ENCODE measurements around the gene MCRIP2. TPM values are rescaled to one million over a fixed set of nuclear protein-coding genes. Genes with fewer than 3 reads are reported as not detected.

The MCRIP2 gene
- total and polyA plus RNA-seq, 4 donors, result 16.3 to 97.3 (median 61.4) TPM

GRCh38 chr16:637081-638018, 4.3 kb upstream of the MCRIP2 start:
- WGBS, result 16% methylated on average over 53 of the region's 53 CpGs
- Histone ChIP-seq H3K27ac (ENCODE audit: low read depth in 1 of 2, low read length in 2 of 2) (peak overlapping the region; percentile 84 to 99), H3K27me3 (ENCODE audit: control insufficient read depth in 4 of 4, insufficient read depth in 4 of 4, low read length in 3 of 4) (no peaks in the 10 kb centered on the region), H3K4me1 (ENCODE audit: control insufficient read depth in 4 of 4, insufficient read depth in 4 of 4, low read length in 3 of 4) (peaks cover 8 to 40% (median 20%) of the 10 kb centered on the region in 4 donors), H3K4me3 (ENCODE audit: low read depth in 1 of 3, low read length in 3 of 3) (peak overlapping the region; percentile 60 to 88 (median 80)), H3K9ac (ENCODE audit: low read depth in 1 of 2, low read length in 2 of 2) (no peak overlapping the region), H3K36me3 (ENCODE audit: control insufficient read depth in 4 of 4, insufficient read depth in 3 of 4, low read depth in 1 of 4, low read length in 3 of 4) (peaks cover 0 to 8% (median 0%) of the 10 kb centered on the region in 4 donors), H3K9me3 (ENCODE audit: control insufficient read depth in 4 of 4, low read length in 3 of 4) (no peaks in the 10 kb centered on the region)
- DNase-seq (ENCODE audit: low spot score), result peak; percentile 95
- no peak for TF ChIP-seq ATF3 (IDR thresholded peaks at IDR 0.05)
- TF ChIP-seq REST (IDR thresholded peaks at IDR 0.05), result peak; percentile 9
- no peak for TF ChIP-seq ZBTB33 (IDR thresholded peaks at IDR 0.05)
- no peak for TF ChIP-seq EGR1 (IDR thresholded peaks at IDR 0.05; ENCODE audit: low read depth in 2 of 2)
- peak; percentile 15 for TF ChIP-seq SP1 (IDR thresholded peaks at IDR 0.05)
- TF ChIP-seq HNF4G (IDR thresholded peaks at IDR 0.05), result no peak
- TF ChIP-seq NR2F2 (IDR thresholded peaks at IDR 0.05), result no peak
- TF ChIP-seq FOXA1 (IDR thresholded peaks at IDR 0.05), result no peak
- TF ChIP-seq GABPA (IDR thresholded peaks at IDR 0.05 in 1 of 2, conservative IDR thresholded peaks at IDR 0.05 in 1 of 2), result no peak

- H3K27me3 ChIP-seq (ENCODE audit: control insufficient read depth in 4 of 4, insufficient read depth in 4 of 4, low read length in 3 of 4), result no peaks in the 10 kb centered on the region
- 94% methylated on average over 15 of the region's 15 CpGs for WGBS
- TF ChIP-seq RAD21 (IDR thresholded peaks at IDR 0.05) (no peak), RXRA (IDR thresholded peaks at IDR 0.05) (no peak)
- no peak for DNase-seq (ENCODE audit: low spot score)
- no peaks in the 10 kb centered on the region for H3K9me3 ChIP-seq (ENCODE audit: control insufficient read depth in 4 of 4, low read length in 3 of 4)
- peaks cover 0 to 6% (median 0%) of the 10 kb centered on the region in 4 donors for H3K36me3 ChIP-seq (ENCODE audit: control insufficient read depth in 4 of 4, insufficient read depth in 3 of 4, low read depth in 1 of 4, low read length in 3 of 4)
- H3K9ac ChIP-seq (ENCODE audit: low read depth in 1 of 2, low read length in 2 of 2), result no peak overlapping the region
- no peak overlapping the region for H3K27ac ChIP-seq (ENCODE audit: low read depth in 1 of 2, low read length in 2 of 2)
- H3K4me3 ChIP-seq (ENCODE audit: low read depth in 1 of 3, low read length in 3 of 3), result no peak overlapping the region
- peaks cover 10 to 47% (median 24%) of the 10 kb centered on the region in 4 donors for H3K4me1 ChIP-seq (ENCODE audit: control insufficient read depth in 4 of 4, insufficient read depth in 4 of 4, low read length in 3 of 4)
Measured at GRCh38 chr16:638034-638543, 3.5 kb upstream of the MCRIP2 start.
